Measurements from ENCODE around the gene SLC25A36.

SLC25A36 gene

DNA sequence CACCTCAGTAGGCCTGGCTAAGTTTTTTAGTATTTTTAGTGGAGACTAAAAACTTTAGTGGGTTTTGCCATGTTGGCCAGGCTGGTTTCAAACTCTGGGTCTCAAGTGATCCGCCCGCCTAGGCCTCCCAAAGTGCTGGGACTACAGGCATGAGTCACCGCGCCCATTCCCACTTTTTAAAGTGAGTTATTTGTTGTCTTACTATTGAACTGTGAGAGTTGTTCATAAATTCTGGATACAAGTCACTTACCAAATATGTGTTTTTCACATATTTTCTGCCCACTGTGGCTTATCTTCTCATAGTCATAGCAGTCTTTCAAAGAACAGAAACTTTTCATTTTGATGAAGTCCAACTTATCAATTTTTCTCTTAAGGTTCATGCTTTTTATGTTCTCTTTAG is 79.6 kb downstream of the SLC25A36 start:
- Histone ChIP-seq H3K79me1 (ENCODE audit: low read length) (no peaks in the 10 kb centered on the region), H3K27me3 (ENCODE audit: insufficient read depth, low read length, poor library complexity) (no peaks in the 10 kb centered on the region), H4K5ac (ENCODE audit: low read length) (no peak overlapping the region), H2AK5ac (ENCODE audit: low read length) (no peak overlapping the region), H3K4ac (ENCODE audit: low read depth, low read length) (no peak overlapping the region), H3K18ac (ENCODE audit: low read length) (no peak overlapping the region), H3K9ac (ENCODE audit: low read length) (no peak overlapping the region), H3K27ac (ENCODE audit: low read depth, low read length) (no peak overlapping the region), H2BK5ac (ENCODE audit: low read length) (no peak overlapping the region), H3K79me2 (ENCODE audit: control insufficient read depth, insufficient read depth, low read length) (no peaks in the 10 kb centered on the region), H3K56ac (ENCODE audit: low read length) (no peak overlapping the region), H3K4me3 (ENCODE audit: low read length) (no peak overlapping the region), H4K8ac (ENCODE audit: low read depth, low read length) (no peak overlapping the region), H3K4me2 (ENCODE audit: low read length) (no peak overlapping the region), H3K23ac (ENCODE audit: low read length) (no peak overlapping the region), H2BK120ac (ENCODE audit: low read depth, low read length) (no peak overlapping the region), H3K36me3 (ENCODE audit: control insufficient read depth, insufficient read depth, low read length) (no peaks in the 10 kb centered on the region), H2BK15ac (replicated peaks; ENCODE audit: low read depth) (no peak overlapping the region), H3K4me1 (ENCODE audit: control insufficient read depth, low read depth, low read length) (no peaks in the 10 kb centered on the region)
- no peak for DNase-seq
- WGBS (ENCODE audit: extremely low coverage, insufficient coverage, low lambda C conversion rate) = no CpG with 5 or more reads among the region's 4 CpGs
